Duodenal mucosa (tissue), 2 donors: ENCODE measurements around the gene MYOM1.

Experiments used
- H3K27ac ChIP-seq: one replicate; pipeline ENCODE4 v1.7.0; 2013; ENCODE audit warnings: low read depth, low read length
- H3K27me3 ChIP-seq, 2 donors: one replicate each; pipeline ENCODE4 v1.7.0; 2013; ENCODE audit warnings: low read length in 2 of 2, control low read depth in 1 of 2; ENCODE audit not compliant: insufficient read depth in 2 of 2, control insufficient read depth in 1 of 2
- H3K36me3 ChIP-seq, 2 donors: one replicate each; pipeline ENCODE4 v1.7.0; 2013; ENCODE audit warnings: low read length in 2 of 2, control low read depth in 1 of 2; ENCODE audit not compliant: insufficient read depth in 2 of 2, control insufficient read depth in 1 of 2
- H3K4me1 ChIP-seq, 2 donors: one replicate each; pipeline ENCODE4 v1.7.0; 2013; ENCODE audit warnings: low read length in 2 of 2, control low read depth in 1 of 2; ENCODE audit not compliant: insufficient read depth in 2 of 2, control insufficient read depth in 1 of 2
- H3K4me3 ChIP-seq, 2 donors: one replicate each; pipeline ENCODE4 v1.7.0; 2013; ENCODE audit warnings: low read length in 2 of 2, low read depth in 1 of 2
- H3K9ac ChIP-seq, 2 donors: one replicate each; pipeline ENCODE4 v1.7.0; 2013; ENCODE audit warnings: low read length in 2 of 2, low read depth in 1 of 2
- H3K9me3 ChIP-seq, 2 donors: one replicate each; pipeline ENCODE4 v1.7.0; 2013; ENCODE audit warnings: low read length in 2 of 2, control low read depth in 1 of 2; ENCODE audit not compliant: control insufficient read depth in 1 of 2

Gene MYOM1

GRCh38 chr18:3186678-3187658 lies 32.8 kb downstream of the MYOM1 start:
- no peak overlapping the region for H3K4me3 ChIP-seq
- H3K9me3 ChIP-seq = no peaks in the 10 kb centered on the region
- no peaks in the 10 kb centered on the region for H3K27me3 ChIP-seq
- H3K9ac ChIP-seq = no peak overlapping the region
- no peak overlapping the region for H3K27ac ChIP-seq
- no peaks in the 10 kb centered on the region for H3K36me3 ChIP-seq
- H3K4me1 ChIP-seq = peaks cover 0 to 7% of the 10 kb centered on the region in 2 donors

DNA sequence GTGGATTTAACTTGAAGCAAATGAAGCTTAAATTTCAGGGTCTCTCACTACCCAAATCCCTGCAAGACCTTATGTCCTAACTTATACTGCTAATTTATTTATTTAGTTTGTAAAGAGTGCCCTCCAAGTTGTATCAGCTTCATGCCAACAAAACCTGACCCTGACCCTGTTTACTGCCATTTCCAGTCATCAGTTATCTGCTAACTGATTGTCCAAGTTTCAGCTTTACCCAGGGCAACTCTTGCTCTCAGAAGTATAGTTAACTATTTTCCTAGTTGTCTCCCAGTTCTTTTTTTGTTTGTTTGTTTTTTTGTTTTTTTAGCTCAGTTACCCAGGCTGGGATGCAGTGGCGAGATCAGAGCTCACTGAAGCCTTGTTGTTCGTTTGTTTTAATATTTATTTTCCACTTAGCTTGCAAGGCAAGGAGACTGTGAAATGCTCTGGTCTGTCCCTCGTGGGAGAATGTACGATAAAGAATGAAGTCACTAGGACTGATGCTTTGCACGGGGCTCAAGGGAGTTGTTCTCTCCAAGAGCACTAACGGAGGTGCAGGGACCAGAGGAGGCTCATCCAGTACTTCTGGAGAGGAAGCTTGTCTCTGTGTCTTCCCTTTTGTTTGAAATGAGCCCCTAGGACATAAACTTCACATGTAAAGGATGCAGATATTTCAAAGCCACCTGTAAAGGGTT lies 35.3 kb downstream of the MYOM1 start:
- H3K36me3 ChIP-seq = no peaks in the 10 kb centered on the region
- no peak overlapping the region for H3K9ac ChIP-seq

GRCh38 chr18:3183103-3183717 lies 36.6 kb downstream of the MYOM1 start:
- Histone ChIP-seq H3K9me3 (no peaks in the 10 kb centered on the region), H3K4me1 (peaks cover 0 to 11% of the 10 kb centered on the region in 2 donors), H3K4me3 (no peak overlapping the region), H3K9ac (no peak overlapping the region), H3K27me3 (no peaks in the 10 kb centered on the region), H3K36me3 (no peaks in the 10 kb centered on the region), H3K27ac (no peak overlapping the region)

More for the DNA sequence above, 35.3 kb downstream of the MYOM1 start:
- H3K27me3 ChIP-seq = no peaks in the 10 kb centered on the region
- H3K4me3 ChIP-seq = no peak overlapping the region
- H3K9me3 ChIP-seq = no peaks in the 10 kb centered on the region
- H3K27ac ChIP-seq = no peak overlapping the region
- peaks cover 0 to 7% of the 10 kb centered on the region in 2 donors for H3K4me1 ChIP-seq

DNA sequence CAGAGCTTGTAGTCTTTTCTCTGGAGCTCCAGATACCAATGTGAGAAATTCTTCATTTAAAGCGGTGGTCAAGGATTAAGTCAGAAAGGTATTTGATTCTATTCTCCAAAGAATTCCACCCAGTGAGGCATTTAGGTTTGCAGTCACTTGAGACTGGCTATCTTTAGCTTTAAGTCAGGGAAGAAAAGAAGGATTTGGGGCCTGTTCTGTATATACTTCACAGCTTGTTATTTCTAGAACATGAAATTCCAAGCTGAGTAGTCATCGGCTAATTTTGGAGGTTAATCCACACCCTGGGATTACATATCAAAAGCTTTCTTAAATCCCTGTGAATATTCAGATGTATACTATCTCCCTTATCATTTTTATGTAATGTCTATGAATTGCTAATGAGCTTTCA lies 39.4 kb downstream of the MYOM1 start:
- H3K9ac ChIP-seq = no peak overlapping the region
- no peaks in the 10 kb centered on the region for H3K27me3 ChIP-seq
- no peak overlapping the region for H3K27ac ChIP-seq
- peaks cover 0 to 16% of the 10 kb centered on the region in 2 donors for H3K4me1 ChIP-seq
- no peaks in the 10 kb centered on the region for H3K36me3 ChIP-seq
- no peaks in the 10 kb centered on the region for H3K9me3 ChIP-seq
- no peak overlapping the region for H3K4me3 ChIP-seq

DNA sequence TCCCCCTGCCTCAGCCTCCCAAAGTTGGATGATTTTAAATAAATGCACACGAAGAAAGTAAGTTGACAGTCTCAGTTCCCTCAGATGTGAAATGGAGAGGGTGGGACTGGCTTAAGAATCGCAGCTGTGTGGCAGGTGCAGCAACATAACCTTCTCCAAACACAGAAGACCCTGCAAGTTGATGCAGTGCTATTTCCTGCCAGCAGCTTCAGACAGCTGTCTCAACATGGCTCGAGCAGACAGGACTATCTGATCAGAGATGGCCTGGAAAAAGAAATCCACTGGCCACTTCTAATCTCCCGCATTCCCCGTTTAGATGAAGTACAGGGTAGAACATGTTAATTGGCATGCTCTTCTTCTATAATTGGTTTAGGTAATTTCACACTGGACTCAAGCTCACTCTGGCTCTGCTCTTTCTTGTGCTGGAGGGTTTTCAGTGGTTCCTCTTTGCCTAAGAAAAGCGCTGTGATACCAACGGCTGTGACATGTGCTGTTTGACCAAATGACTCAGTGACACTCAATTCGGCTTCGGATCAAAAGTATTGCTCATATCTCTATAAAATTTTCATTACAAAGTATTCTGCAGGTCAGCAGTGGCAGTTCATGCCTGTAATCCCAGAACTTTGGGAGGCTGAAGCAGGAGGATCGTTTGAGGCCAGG lies 40.2 kb downstream of the MYOM1 start:
- no peak overlapping the region for H3K9ac ChIP-seq
- H3K4me1 ChIP-seq = peaks cover 0 to 15% of the 10 kb centered on the region in 2 donors

DNA sequence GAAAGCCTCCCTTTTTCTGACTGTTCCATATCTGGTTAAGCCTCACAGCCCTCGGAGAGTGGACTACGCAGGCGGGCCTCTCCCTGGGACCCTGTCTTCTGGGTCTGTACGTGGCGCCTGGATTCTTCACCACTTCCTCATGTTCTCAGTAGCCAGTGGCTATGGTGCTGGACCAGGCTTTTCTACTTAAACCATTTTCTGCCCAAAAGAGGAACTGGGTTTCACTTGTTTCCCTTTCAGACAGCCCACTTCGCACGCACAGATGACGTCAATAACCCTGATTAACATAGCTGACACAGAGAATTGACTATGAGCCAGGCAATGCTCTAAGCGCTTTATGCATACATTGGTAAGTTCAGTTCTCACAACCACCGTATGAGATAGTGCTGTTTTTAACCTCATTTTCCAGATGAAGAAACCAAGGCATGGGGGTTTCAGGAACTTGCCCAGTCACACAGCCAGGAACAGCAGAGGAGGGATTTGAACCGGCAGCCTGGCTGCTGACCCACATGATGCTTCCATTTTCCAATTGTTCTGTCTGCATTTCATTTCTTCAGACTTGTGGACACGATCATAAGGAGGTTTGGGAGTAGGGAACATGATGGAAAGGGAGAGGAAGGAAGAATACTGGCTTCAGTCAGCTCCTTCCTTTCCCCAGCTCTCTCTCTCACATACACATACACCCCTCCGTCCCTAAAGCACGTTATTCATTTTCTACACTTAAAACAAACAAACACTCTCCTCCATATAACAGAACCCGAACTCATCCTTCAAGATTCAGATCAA lies 41.7 kb downstream of the MYOM1 start:
- peak overlapping the region; percentile 39 for H3K27ac ChIP-seq

More for the DNA sequence above, 40.2 kb downstream of the MYOM1 start:
- H3K4me3 ChIP-seq = no peak overlapping the region
- H3K36me3 ChIP-seq = no peaks in the 10 kb centered on the region
- no peaks in the 10 kb centered on the region for H3K27me3 ChIP-seq
- no peak overlapping the region for H3K27ac ChIP-seq
- no peaks in the 10 kb centered on the region for H3K9me3 ChIP-seq

GRCh38 chr18:3175195-3175758 lies 44.5 kb downstream of the MYOM1 start:
- H3K27ac ChIP-seq = no peak overlapping the region
- no peaks in the 10 kb centered on the region for H3K36me3 ChIP-seq
- no peaks in the 10 kb centered on the region for H3K9me3 ChIP-seq
- H3K4me1 ChIP-seq = peaks cover 0 to 9% of the 10 kb centered on the region in 2 donors
- H3K27me3 ChIP-seq = no peaks in the 10 kb centered on the region
- no peak overlapping the region for H3K9ac ChIP-seq
- no peak overlapping the region for H3K4me3 ChIP-seq

More for the DNA sequence above, 41.7 kb downstream of the MYOM1 start:
- no peaks in the 10 kb centered on the region for H3K27me3 ChIP-seq
- no peak overlapping the region for H3K4me3 ChIP-seq
- no peak overlapping the region for H3K9ac ChIP-seq
- H3K36me3 ChIP-seq = no peaks in the 10 kb centered on the region
- H3K9me3 ChIP-seq = no peaks in the 10 kb centered on the region
- H3K4me1 ChIP-seq = peaks cover 0 to 9% of the 10 kb centered on the region in 2 donors

DNA sequence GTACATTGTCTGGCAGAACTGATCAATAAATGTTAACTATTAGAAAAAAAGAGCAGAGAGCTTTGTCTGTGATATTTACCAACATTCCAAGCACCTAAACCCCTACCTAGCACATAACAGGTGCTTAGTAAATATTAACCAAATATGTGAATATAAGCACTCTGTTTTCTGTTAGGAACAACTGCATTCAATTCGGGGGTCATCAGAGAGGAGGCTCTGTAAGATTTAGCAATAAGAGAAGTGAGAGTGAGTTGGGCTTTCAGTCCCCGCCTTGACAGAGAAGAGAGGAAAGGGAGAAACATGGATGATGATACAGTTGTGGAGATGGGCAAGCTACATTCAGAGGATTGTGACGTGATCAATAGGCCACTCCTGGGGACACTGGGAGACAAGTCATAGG lies 47.7 kb downstream of the MYOM1 start:
- Histone ChIP-seq H3K4me1 (no peaks in the 10 kb centered on the region), H3K27ac (no peak overlapping the region), H3K9ac (no peak overlapping the region), H3K27me3 (no peaks in the 10 kb centered on the region), H3K4me3 (no peak overlapping the region), H3K36me3 (no peaks in the 10 kb centered on the region), H3K9me3 (no peaks in the 10 kb centered on the region)

DNA sequence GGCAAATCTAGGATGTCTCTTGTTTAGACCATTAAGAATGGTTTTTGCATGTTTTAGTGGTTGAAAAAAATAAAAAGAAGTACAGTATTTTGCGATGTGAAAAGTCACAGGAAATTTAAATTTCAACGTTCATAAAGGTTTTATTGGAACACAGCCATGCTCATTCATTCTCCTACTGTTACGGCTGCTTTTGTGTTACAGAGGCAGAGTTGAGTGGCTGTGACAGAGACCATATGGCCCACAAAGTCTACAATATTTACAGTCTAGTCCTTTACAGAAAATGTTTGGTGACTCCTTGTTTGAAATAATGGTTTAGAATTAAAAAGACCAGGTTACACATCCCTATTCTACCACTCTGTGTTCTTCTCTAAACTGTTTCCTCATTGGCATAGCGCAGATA lies 48.1 kb downstream of the MYOM1 start:
- no peaks in the 10 kb centered on the region for H3K27me3 ChIP-seq

More for the DNA sequence above, 48.1 kb downstream of the MYOM1 start:
- Histone ChIP-seq H3K4me1 (no peaks in the 10 kb centered on the region), H3K9me3 (no peaks in the 10 kb centered on the region), H3K4me3 (no peak overlapping the region), H3K27ac (no peak overlapping the region), H3K9ac (no peak overlapping the region), H3K36me3 (no peaks in the 10 kb centered on the region)
